OCI-LY7 (cell line): ENCODE data around the gene RANBP6.

Source experiments
- CTCF ChIP-seq: fragments of 200-600 bp; sonication (generic); conservative IDR thresholded peaks from 2 replicates; pipeline ENCODE4 v1.5.1; 2014; ENCODE audit warnings: mild to moderate bottlenecking, antibody characterized with exemption, low read length, moderate library complexity, mixed read lengths
- EZH2phosphoT487 ChIP-seq: fragments of 200-600 bp; sonication (generic); IDR thresholded peaks from 2 replicates; pipeline ENCODE4 v1.6.1; 2018; ENCODE audit warnings: low read depth, borderline replicate concordance, mild to moderate bottlenecking, mixed run types, antibody characterized with exemption, low read length, moderate library complexity, mixed read lengths

GRCh38 chr9:6007770-6008168 lies 7.7 kb downstream of the RANBP6 start:
- TF ChIP-seq CTCF (no peak), EZH2phosphoT487 (no peak)
